D341Med (cell line): ENCODE measurements around the gene ETV6.
"Not testable (repeated sequence)": the region's sequence is repeated elsewhere in the genome, so short reads cannot be mapped to it uniquely, and the experiment has no call there.

Source experiments
- DNase-seq: peaks from one replicate; pipeline ENCODE4 v3.0.0; 2012; ENCODE audit warnings: low spot score

ETV6 gene

GRCh38 chr12:11888029-11888428 lies 238.6 kb downstream of the ETV6 start:
- DNase-seq, result no peak

- DNase-seq, result no peak
Measured at GRCh38 chr12:11891346-11891745, 241.9 kb downstream of the ETV6 start.

GRCh38 chr12:11891754-11892386 lies 242.4 kb downstream of the ETV6 start:
- DNase-seq, result no peak

GRCh38 chr12:11893998-11894397 lies 244.5 kb downstream of the ETV6 start:
- DNase-seq, result no peak

- DNase-seq, result no peak
Measured at GRCh38 chr12:11894890-11895289, 245.4 kb downstream of the ETV6 start.

GRCh38 chr12:11895421-11896078 lies 246.1 kb downstream of the ETV6 start:
- no peak for DNase-seq

- no peak for DNase-seq
Measured at GRCh38 chr12:11896417-11896929, 247.0 kb downstream of the ETV6 start.

- no peak for DNase-seq
Measured at GRCh38 chr12:11897923-11898322, 248.4 kb downstream of the ETV6 start.

- DNase-seq, result no peak
Measured at GRCh38 chr12:11901701-11902524, 252.4 kb downstream of the ETV6 start.

GRCh38 chr12:11902525-11902875 lies 253.0 kb downstream of the ETV6 start:
- no peak for DNase-seq

- DNase-seq, result no peak
Measured at GRCh38 chr12:11904124-11904523, 254.7 kb downstream of the ETV6 start.

GRCh38 chr12:11905534-11905933 lies 256.1 kb downstream of the ETV6 start:
- no peak for DNase-seq

GRCh38 chr12:11906286-11906935 lies 256.9 kb downstream of the ETV6 start:
- no peak for DNase-seq

GRCh38 chr12:11907625-11908024 lies 258.2 kb downstream of the ETV6 start:
- no peak for DNase-seq

GRCh38 chr12:11909406-11909805 lies 259.9 kb downstream of the ETV6 start:
- DNase-seq, result not testable (repeated sequence)

- no peak for DNase-seq
Measured at GRCh38 chr12:11916113-11916512, 266.6 kb downstream of the ETV6 start.

- DNase-seq, result no peak
Measured at GRCh38 chr12:11916771-11917170, 267.3 kb downstream of the ETV6 start.

GRCh38 chr12:11917501-11917900 lies 268.0 kb downstream of the ETV6 start:
- DNase-seq, result no peak

GRCh38 chr12:11920231-11920630 lies 270.8 kb downstream of the ETV6 start:
- no peak for DNase-seq

- DNase-seq, result no peak
Measured at GRCh38 chr12:11922361-11922760, 272.9 kb downstream of the ETV6 start.

- DNase-seq, result no peak
Measured at GRCh38 chr12:11923067-11923466, 273.6 kb downstream of the ETV6 start.

GRCh38 chr12:11927286-11927935 lies 277.9 kb downstream of the ETV6 start:
- DNase-seq, result no peak
